SK-N-SH (cell line): ENCODE measurements around the gene MYPN. TPM values are rescaled to one million over a fixed set of nuclear protein-coding genes. Genes with fewer than 3 reads are reported as not detected.

Experiments used
- CTCF ChIA-PET: fragments of 300-600, 350-600 bp; formaldehyde crosslinking; extraction: SDS; loops from one replicate; lab custom pipeline; 2021; lab: Yijun Ruan, JAX
- POLR2A ChIA-PET: fragments of 350-600 bp; sonication (Branson Sonifier 250); formaldehyde crosslinking; extraction: SDS; loops from one replicate; lab custom pipeline; 2020; ENCODE audit warnings: antibody characterized with exemption, inconsistent platforms; lab: Yijun Ruan, JAX
- DNase-seq: peaks from one replicate; pipeline ENCODE4 v3.0.0; 2012
- H2AFZ ChIP-seq: fragments of 200-600 bp; sonication (generic); 2 replicates; pipeline ENCODE4 v1.8.1; 2016; ENCODE audit warnings: antibody characterized with exemption, mild to moderate bottlenecking, low read depth
- H3F3A ChIP-seq: fragments of 200-600 bp; sonication (generic); replicated peaks from 2 replicates; pipeline ENCODE3; 2016; ENCODE audit warnings: antibody characterized with exemption, mild to moderate bottlenecking; ENCODE audit not compliant: insufficient read depth
- H3K27ac ChIP-seq, 2 experiments: fragments of 200-500 bp in 1 of 2; fragments of 200-600 bp in 1 of 2; sonication (Bioruptor generic) in 1 of 2; sonication (generic), shearing (Covaris generic) in 1 of 2; 2 replicates each; pipeline versions ENCODE4 v1.5.1 to v1.6.1; 2014 to 2016; ENCODE audit warnings: low read depth in 2 of 2, inconsistent platforms in 1 of 2, low read length in 1 of 2, mild to moderate bottlenecking in 1 of 2, mixed read lengths in 1 of 2
- H3K27me3 ChIP-seq: fragments of 200-600 bp; sonication (generic), shearing (Covaris generic); 2 replicates; pipeline ENCODE4 v1.6.1; 2016; ENCODE audit warnings: mixed run types; ENCODE audit not compliant: insufficient read depth
- H3K36me3 ChIP-seq, 2 experiments: fragments of 200-500 bp in 1 of 2; fragments of 200-600 bp in 1 of 2; sonication (Bioruptor generic) in 1 of 2; sonication (generic) in 1 of 2; replicated peaks in 1 of 2; 2 replicates each; pipeline versions ENCODE3 to v1.5.1; 2014 to 2016; ENCODE audit warnings: low read length in 1 of 2, mild to moderate bottlenecking in 1 of 2; ENCODE audit not compliant: insufficient read depth in 2 of 2, control insufficient read depth in 1 of 2
- H3K4me1 ChIP-seq, 2 experiments: fragments of 200-500 bp in 1 of 2; fragments of 200-600 bp in 1 of 2; sonication (Bioruptor generic) in 1 of 2; sonication (generic), shearing (Covaris generic) in 1 of 2; 2 replicates each; pipeline versions ENCODE4 v1.5.1 to v1.6.1; 2014 to 2016; ENCODE audit warnings: low read depth in 1 of 2, low read length in 1 of 2, mixed run types in 1 of 2; ENCODE audit not compliant: insufficient read depth in 2 of 2, control insufficient read depth in 1 of 2
- H3K4me2 ChIP-seq: fragments of 200-600 bp; sonication (generic), shearing (Covaris generic); 2 replicates; pipeline ENCODE4 v1.6.1; 2017; ENCODE audit warnings: mixed run types
- H3K4me3 ChIP-seq, 2 experiments: fragments of 200-500 bp in 1 of 2; fragments of 200-600 bp in 1 of 2; sonication (Bioruptor generic) in 1 of 2; sonication (generic), shearing (Covaris generic) in 1 of 2; 2 replicates each; pipeline versions ENCODE4 v1.5.1 to v1.8.1; 2014 to 2016; ENCODE audit warnings: low read depth in 2 of 2, inconsistent platforms in 1 of 2, low read length in 1 of 2, mild to moderate bottlenecking in 1 of 2, mixed read lengths in 1 of 2, moderate library complexity in 1 of 2
- H3K79me2 ChIP-seq: fragments of 200-600 bp; sonication (generic); 2 replicates; pipeline ENCODE4 v1.8.1; 2017; ENCODE audit warnings: mild to moderate bottlenecking; ENCODE audit not compliant: insufficient read depth
- H3K9ac ChIP-seq: fragments of 200-600 bp; sonication (generic); 2 replicates; pipeline ENCODE4 v1.6.1; 2017; ENCODE audit warnings: mixed run types
- H3K9me2 ChIP-seq: fragments of 200-600 bp; sonication (generic); 2 replicates; pipeline ENCODE4 v1.6.1; 2017; ENCODE audit warnings: mixed run types
- H3K9me3 ChIP-seq: fragments of 200-600 bp; sonication (generic); 2 replicates; pipeline ENCODE4 v1.6.1; 2017; ENCODE audit warnings: mixed run types, mild to moderate bottlenecking, moderate library complexity
- H4K20me1 ChIP-seq: fragments of 200-600 bp; sonication (generic); 2 replicates; pipeline ENCODE4 v1.6.1; 2017; ENCODE audit warnings: mild to moderate bottlenecking, mixed run types; ENCODE audit not compliant: insufficient read depth
- EP300 ChIP-seq, 2 experiments: IDR thresholded peaks; 2 replicates each; pipeline versions ENCODE4 v1.4.0 to v1.6.1; 2012; ENCODE audit warnings: borderline replicate concordance in 1 of 2, low read depth in 1 of 2, low read length in 1 of 2
- EZH2phosphoT487 ChIP-seq: fragments of 200-600 bp; sonication (generic); IDR thresholded peaks from 2 replicates; pipeline ENCODE4 v1.6.1; 2017; ENCODE audit warnings: low read depth, mixed run types, mild to moderate bottlenecking, antibody characterized with exemption, moderate library complexity, borderline replicate concordance
- FOSL2 ChIP-seq: IDR thresholded peaks from 2 replicates; pipeline ENCODE4 v1.4.0; 2012; ENCODE audit warnings: low read depth, mild to moderate bottlenecking, moderate library complexity, borderline replicate concordance
- FOXM1 ChIP-seq: IDR thresholded peaks from 2 replicates; pipeline ENCODE4 v1.4.0; 2012; ENCODE audit warnings: low read depth, mild to moderate bottlenecking
- JUND ChIP-seq: IDR thresholded peaks from 2 replicates; pipeline ENCODE4 v1.4.0; 2012
- NFIC ChIP-seq: IDR thresholded peaks from 2 replicates; pipeline ENCODE4 v1.4.0; 2012; ENCODE audit warnings: borderline replicate concordance
- RFX5 ChIP-seq: IDR thresholded peaks from 2 replicates; pipeline ENCODE4 v1.6.1; 2012; ENCODE audit warnings: mild to moderate bottlenecking, improper control_type of control experiment, low read length
- SIN3A ChIP-seq: IDR thresholded peaks from 2 replicates; pipeline ENCODE4 v1.6.1; 2012; ENCODE audit warnings: low read depth, mild to moderate bottlenecking, low read length, moderate library complexity, borderline replicate concordance
- TAF1 ChIP-seq: IDR thresholded peaks from 2 replicates; pipeline ENCODE4 v1.6.1; 2012; ENCODE audit warnings: low read depth, mild to moderate bottlenecking, low read length, moderate library complexity, borderline replicate concordance
- TCF12 ChIP-seq: IDR thresholded peaks from 2 replicates; pipeline ENCODE4 v1.4.0; 2012
- WGBS: methylation state at CpG from one replicate; pipeline ENCODE4 v1.1.6; 2017; ENCODE audit warnings: low lambda C conversion rate; 5-methylcytosine and 5-hydroxymethylcytosine counted together
- polyA plus RNA-seq, 3 experiments: library from polyadenylated mRNA; depleted of rRNA; stranded (reverse); fragments of >200 nt; gene quantifications; 2 replicates each; pipeline ENCODE4 v1.2.3, GENCODE V29; 2012
- TF ChIP-seq, protein P1 (sequence below): fragments of 150-350 bp; IDR thresholded peaks from 2 replicates; pipeline ENCODE4 v1.6.1; 2017; ENCODE audit warnings: antibody characterized with exemption, low read length, low read depth, borderline replicate concordance
- TF ChIP-seq, protein P2 (sequence below): IDR thresholded peaks from 2 replicates; pipeline ENCODE4 v1.4.0; 2012; ENCODE audit warnings: low read depth, borderline replicate concordance
- TF ChIP-seq, protein P3 (sequence below): IDR thresholded peaks from 2 replicates; pipeline ENCODE4 v1.4.0; 2012; ENCODE audit warnings: low read depth, borderline replicate concordance
- TF ChIP-seq, protein P4 (sequence below): fragments of 150-350 bp; IDR thresholded peaks from 2 replicates; pipeline ENCODE4 v1.6.1; 2016; ENCODE audit warnings: mild to moderate bottlenecking, low read depth, low read length

The MYPN gene
- polyA plus RNA-seq, 1 of the 3 experiments (the other 2 are of a cell fraction): 0.43 TPM

DNA sequence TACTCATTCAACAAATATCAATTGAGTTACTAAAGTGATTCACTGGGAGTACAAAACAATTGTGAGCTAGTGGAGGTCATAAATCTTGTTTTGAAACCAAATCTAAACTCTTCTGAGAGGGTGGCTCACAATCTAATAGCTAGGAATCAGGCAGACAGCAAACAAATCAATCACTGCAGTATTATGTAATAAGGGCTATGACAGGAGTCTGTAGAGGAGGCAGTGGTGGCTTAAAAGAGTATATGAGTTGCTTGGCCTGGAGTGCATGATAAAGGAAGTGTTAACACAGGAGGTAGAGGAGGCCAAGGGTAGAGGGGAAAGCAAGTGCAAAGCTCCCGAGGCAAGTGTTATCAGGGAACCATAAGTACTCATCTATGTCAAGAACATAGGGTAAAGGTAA, 16.5 kb downstream of the MYPN start:
- H3K4me3 ChIP-seq: no peak overlapping the region
- ChIA-PET POLR2A (no interaction called here), CTCF (no interaction called here)
- H3K9me3 ChIP-seq: no peaks in the 10 kb centered on the region
- no peak overlapping the region for H3K27ac ChIP-seq
- H3K27me3 ChIP-seq: no peaks in the 10 kb centered on the region
- no peaks in the 10 kb centered on the region for H3K4me1 ChIP-seq
- H3F3A ChIP-seq: no peaks in the 10 kb centered on the region
- H3K9me2 ChIP-seq: no peaks in the 10 kb centered on the region
- H4K20me1 ChIP-seq: no peaks in the 10 kb centered on the region
- H3K9ac ChIP-seq: no peak overlapping the region
- H3K79me2 ChIP-seq: no peaks in the 10 kb centered on the region
- no peak for DNase-seq
- TF ChIP-seq NFIC (no peak), TCF12 (no peak), FOSL2 (no peak), RFX5 (no peak), TAF1 (no peak), JUND (no peak), EP300 (IDR thresholded peaks at IDR 0.05; ENCODE audit: borderline replicate concordance in 1 of 2, low read depth in 1 of 2, low read length in 1 of 2) (no peak), FOXM1 (no peak), EZH2phosphoT487 (no peak)
- TF ChIP-seq, protein P1, sequence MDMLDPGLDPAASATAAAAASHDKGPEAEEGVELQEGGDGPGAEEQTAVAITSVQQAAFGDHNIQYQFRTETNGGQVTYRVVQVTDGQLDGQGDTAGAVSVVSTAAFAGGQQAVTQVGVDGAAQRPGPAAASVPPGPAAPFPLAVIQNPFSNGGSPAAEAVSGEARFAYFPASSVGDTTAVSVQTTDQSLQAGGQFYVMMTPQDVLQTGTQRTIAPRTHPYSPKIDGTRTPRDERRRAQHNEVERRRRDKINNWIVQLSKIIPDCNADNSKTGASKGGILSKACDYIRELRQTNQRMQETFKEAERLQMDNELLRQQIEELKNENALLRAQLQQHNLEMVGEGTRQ: no peak
- TF ChIP-seq, protein P2, sequence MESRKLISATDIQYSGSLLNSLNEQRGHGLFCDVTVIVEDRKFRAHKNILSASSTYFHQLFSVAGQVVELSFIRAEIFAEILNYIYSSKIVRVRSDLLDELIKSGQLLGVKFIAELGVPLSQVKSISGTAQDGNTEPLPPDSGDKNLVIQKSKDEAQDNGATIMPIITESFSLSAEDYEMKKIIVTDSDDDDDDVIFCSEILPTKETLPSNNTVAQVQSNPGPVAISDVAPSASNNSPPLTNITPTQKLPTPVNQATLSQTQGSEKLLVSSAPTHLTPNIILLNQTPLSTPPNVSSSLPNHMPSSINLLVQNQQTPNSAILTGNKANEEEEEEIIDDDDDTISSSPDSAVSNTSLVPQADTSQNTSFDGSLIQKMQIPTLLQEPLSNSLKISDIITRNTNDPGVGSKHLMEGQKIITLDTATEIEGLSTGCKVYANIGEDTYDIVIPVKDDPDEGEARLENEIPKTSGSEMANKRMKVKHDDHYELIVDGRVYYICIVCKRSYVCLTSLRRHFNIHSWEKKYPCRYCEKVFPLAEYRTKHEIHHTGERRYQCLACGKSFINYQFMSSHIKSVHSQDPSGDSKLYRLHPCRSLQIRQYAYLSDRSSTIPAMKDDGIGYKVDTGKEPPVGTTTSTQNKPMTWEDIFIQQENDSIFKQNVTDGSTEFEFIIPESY: no peak
- H2AFZ ChIP-seq: no peak overlapping the region
- no peak overlapping the region for H3K4me2 ChIP-seq
- no peaks in the 10 kb centered on the region for H3K36me3 ChIP-seq
- 44% methylated on average over 1 of the region's 1 CpG for WGBS

DNA sequence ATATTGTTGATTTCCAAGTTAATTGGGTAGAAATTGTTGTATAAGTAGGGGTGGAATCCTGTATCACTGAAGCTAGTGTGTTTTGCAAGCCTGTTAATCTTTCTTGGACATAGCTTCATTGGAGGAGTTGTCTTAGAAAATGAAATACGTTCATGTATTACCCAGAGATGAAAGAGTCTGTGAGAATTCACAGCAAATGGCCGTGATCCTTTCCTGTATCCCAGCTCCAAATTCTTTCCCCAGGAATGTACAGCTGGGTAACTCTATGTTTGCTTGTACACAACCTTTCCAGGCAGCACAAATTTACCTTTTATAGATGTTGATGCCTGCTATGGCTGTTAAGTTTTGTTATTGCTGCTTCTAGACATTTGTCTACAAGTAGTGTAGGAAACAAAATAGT, 18.7 kb downstream of the MYPN start:
- no peak for DNase-seq
- Histone ChIP-seq H4K20me1 (no peaks in the 10 kb centered on the region), H3K4me1 (no peaks in the 10 kb centered on the region; a peak in 1 of 4 replicates), H3K4me3 (no peak overlapping the region), H3K36me3 (no peaks in the 10 kb centered on the region), H3K4me2 (no peak overlapping the region), H3K9ac (no peak overlapping the region), H3K79me2 (no peaks in the 10 kb centered on the region), H3F3A (no peaks in the 10 kb centered on the region), H3K27ac (no peak overlapping the region), H2AFZ (no peak overlapping the region), H3K27me3 (no peaks in the 10 kb centered on the region), H3K9me2 (no peaks in the 10 kb centered on the region), H3K9me3 (no peaks in the 10 kb centered on the region)
- TF ChIP-seq SIN3A (no peak), TCF12 (no peak)
- TF ChIP-seq, protein P3, sequence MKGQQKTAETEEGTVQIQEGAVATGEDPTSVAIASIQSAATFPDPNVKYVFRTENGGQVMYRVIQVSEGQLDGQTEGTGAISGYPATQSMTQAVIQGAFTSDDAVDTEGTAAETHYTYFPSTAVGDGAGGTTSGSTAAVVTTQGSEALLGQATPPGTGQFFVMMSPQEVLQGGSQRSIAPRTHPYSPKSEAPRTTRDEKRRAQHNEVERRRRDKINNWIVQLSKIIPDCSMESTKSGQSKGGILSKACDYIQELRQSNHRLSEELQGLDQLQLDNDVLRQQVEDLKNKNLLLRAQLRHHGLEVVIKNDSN: no peak
- TF ChIP-seq, protein P4, sequence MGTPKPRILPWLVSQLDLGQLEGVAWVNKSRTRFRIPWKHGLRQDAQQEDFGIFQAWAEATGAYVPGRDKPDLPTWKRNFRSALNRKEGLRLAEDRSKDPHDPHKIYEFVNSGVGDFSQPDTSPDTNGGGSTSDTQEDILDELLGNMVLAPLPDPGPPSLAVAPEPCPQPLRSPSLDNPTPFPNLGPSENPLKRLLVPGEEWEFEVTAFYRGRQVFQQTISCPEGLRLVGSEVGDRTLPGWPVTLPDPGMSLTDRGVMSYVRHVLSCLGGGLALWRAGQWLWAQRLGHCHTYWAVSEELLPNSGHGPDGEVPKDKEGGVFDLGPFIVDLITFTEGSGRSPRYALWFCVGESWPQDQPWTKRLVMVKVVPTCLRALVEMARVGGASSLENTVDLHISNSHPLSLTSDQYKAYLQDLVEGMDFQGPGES: no peak
- CTCF ChIA-PET: interaction anchor here (0.8 kb wide), 1 partner anchor 58 kb away, joined by 4 read pairs; no protein-coding TSS in a partner anchor
- WGBS: 80% methylated on average over 2 of the region's 2 CpGs
- POLR2A ChIA-PET: no interaction called here
